H9 (cell line): ENCODE data around the gene DOCK9. TPM values are rescaled to one million over a fixed set of nuclear protein-coding genes. Genes with fewer than 3 reads are reported as not detected.

Source experiments
- DNase-seq: peaks from one replicate; pipeline ENCODE4 v3.0.0-alpha.2; 2017
- H2AFZ ChIP-seq: one replicate; pipeline ENCODE4 v1.6.1; 2013; ENCODE audit warnings: mild to moderate bottlenecking, low read length, control low read depth, moderate library complexity
- H2AK5ac ChIP-seq: 2 replicates; pipeline ENCODE4 v1.6.1; 2013; ENCODE audit warnings: low read length, control low read depth, mixed read lengths; ENCODE audit not compliant: insufficient read length
- H2BK120ac ChIP-seq: one replicate; pipeline ENCODE4 v1.6.1; 2013; ENCODE audit warnings: low read depth, mild to moderate bottlenecking, low read length, control low read depth, inconsistent platforms; ENCODE audit not compliant: poor library complexity, severe bottlenecking
- H2BK12ac ChIP-seq: 2 replicates; pipeline ENCODE4 v1.6.1; 2013; ENCODE audit warnings: low read length, control low read depth, mixed read lengths, low read depth; ENCODE audit not compliant: insufficient read length
- H2BK15ac ChIP-seq: 2 replicates; pipeline ENCODE4 v1.6.1; 2013; ENCODE audit warnings: low read depth, low read length, control low read depth
- H2BK20ac ChIP-seq: one replicate; pipeline ENCODE4 v1.6.1; 2013; ENCODE audit warnings: low read depth, mild to moderate bottlenecking, low read length, control low read depth, inconsistent platforms; ENCODE audit not compliant: poor library complexity, severe bottlenecking
- H2BK5ac ChIP-seq: 2 replicates; pipeline ENCODE4 v1.6.1; 2013; ENCODE audit warnings: low read length, control low read depth, mixed read lengths; ENCODE audit not compliant: insufficient read length
- H3K14ac ChIP-seq: 2 replicates; pipeline ENCODE4 v1.6.1; 2013; ENCODE audit warnings: low read length, control low read depth; ENCODE audit not compliant: insufficient read depth
- H3K18ac ChIP-seq: 2 replicates; pipeline ENCODE4 v1.6.1; 2013; ENCODE audit warnings: low read depth, mild to moderate bottlenecking, mixed read lengths, low read length, control low read depth; ENCODE audit not compliant: insufficient read length
- H3K23ac ChIP-seq: 2 replicates; pipeline ENCODE4 v1.6.1; 2013; ENCODE audit warnings: low read length, control low read depth, mixed read lengths, low read depth; ENCODE audit not compliant: insufficient read length
- H3K23me2 ChIP-seq: 2 replicates; pipeline ENCODE4 v1.6.1; 2013; ENCODE audit warnings: low read depth, mild to moderate bottlenecking, mixed read lengths, low read length, control low read depth; ENCODE audit not compliant: insufficient read length, poor library complexity, severe bottlenecking
- H3K27ac ChIP-seq: 2 replicates; pipeline ENCODE4 v1.5.1; 2013; ENCODE audit warnings: low read length, control low read depth, mixed read lengths, low read depth; ENCODE audit not compliant: insufficient read length
- H3K27me3 ChIP-seq: 2 replicates; pipeline ENCODE4 v1.6.1; 2013; ENCODE audit warnings: low read length, control low read depth, inconsistent platforms; ENCODE audit not compliant: insufficient read depth
- H3K4ac ChIP-seq: 2 replicates; pipeline ENCODE4 v1.6.1; 2013; ENCODE audit warnings: low read depth, mild to moderate bottlenecking, control low read depth, inconsistent platforms, low read length, moderate library complexity
- H3K4me1 ChIP-seq: 2 replicates; pipeline ENCODE4 v1.6.1; 2013; ENCODE audit warnings: low read length, control low read depth, inconsistent platforms; ENCODE audit not compliant: insufficient read depth
- H3K4me2 ChIP-seq: 2 replicates; pipeline ENCODE4 v1.6.1; 2013; ENCODE audit warnings: low read length, control low read depth, mixed read lengths; ENCODE audit not compliant: insufficient read length, insufficient read depth
- H3K56ac ChIP-seq: 2 replicates; pipeline ENCODE4 v1.6.1; 2013; ENCODE audit warnings: low read depth, mild to moderate bottlenecking, mixed read lengths, low read length, control low read depth; ENCODE audit not compliant: insufficient read length
- H3K79me1 ChIP-seq: 2 replicates; pipeline ENCODE4 v1.6.1; 2013; ENCODE audit warnings: low read depth, mild to moderate bottlenecking, moderate library complexity, low read length, control low read depth, inconsistent platforms; ENCODE audit not compliant: insufficient read depth, poor library complexity, severe bottlenecking
- H3K79me2 ChIP-seq: 2 replicates; pipeline ENCODE4 v1.6.1; 2013; ENCODE audit warnings: low read length, control low read depth, inconsistent platforms; ENCODE audit not compliant: insufficient read depth
- H3K9ac ChIP-seq: 2 replicates; pipeline ENCODE4 v1.6.1; 2013; ENCODE audit warnings: low read length, control low read depth, mixed read lengths; ENCODE audit not compliant: insufficient read length; ENCODE audit errors: extremely low read depth
- H3K9me3 ChIP-seq: one replicate; pipeline ENCODE4 v1.6.1; 2013; ENCODE audit warnings: low read depth, low read length, inconsistent platforms; ENCODE audit not compliant: control insufficient read depth
- H3T11ph ChIP-seq: one replicate; pipeline ENCODE4 v1.6.1; 2013; ENCODE audit warnings: mild to moderate bottlenecking, low read length, control low read depth, inconsistent platforms
- H4K20me1 ChIP-seq: one replicate; pipeline ENCODE4 v1.6.1; 2013; ENCODE audit not compliant: control insufficient read depth, insufficient read length, insufficient read depth
- H4K5ac ChIP-seq: 2 replicates; pipeline ENCODE4 v1.6.1; 2013; ENCODE audit warnings: low read depth, mild to moderate bottlenecking, mixed read lengths, low read length, control low read depth; ENCODE audit not compliant: insufficient read length
- H4K8ac ChIP-seq: replicated peaks from 2 replicates; pipeline ENCODE4 v1.6.1; 2013; ENCODE audit warnings: low read length, control low read depth, mixed read lengths, low read depth; ENCODE audit not compliant: insufficient read length
- H4K91ac ChIP-seq: 2 replicates; pipeline ENCODE4 v1.6.1; 2013; ENCODE audit warnings: low read depth, mild to moderate bottlenecking, moderate library complexity, mixed read lengths, low read length, control low read depth; ENCODE audit not compliant: insufficient read length
- H3K27ac Mint-ChIP-seq, 3 experiments: 2 replicates in 2 of 3; 3 replicates in 1 of 3; pipeline ENCODE4 v1.8.0; 2020 to 2021; ENCODE audit warnings: mixed read lengths in 3 of 3, mild to moderate bottlenecking in 1 of 3, moderate library complexity in 1 of 3
- H3K27me3 Mint-ChIP-seq: 2 replicates; pipeline ENCODE4 v1.8.0; 2021; ENCODE audit warnings: low read depth, mild to moderate bottlenecking, moderate library complexity, mixed read lengths
- H3K36me3 Mint-ChIP-seq, 3 experiments: 2 replicates in 2 of 3; 3 replicates in 1 of 3; pipeline ENCODE4 v1.8.0; 2020 to 2021; ENCODE audit warnings: low read depth in 3 of 3, mixed read lengths in 3 of 3; ENCODE audit not compliant: insufficient read depth in 1 of 3
- H3K4me1 Mint-ChIP-seq, 2 experiments: 2 replicates each; pipeline ENCODE4 v1.8.0; 2020; ENCODE audit warnings: mixed read lengths in 2 of 2
- H3K4me3 Mint-ChIP-seq, 2 experiments: 2 replicates in 1 of 2; 3 replicates in 1 of 2; pipeline ENCODE4 v1.8.0; 2020 to 2021; ENCODE audit warnings: mild to moderate bottlenecking in 2 of 2, mixed read lengths in 2 of 2, moderate library complexity in 1 of 2
- H3K9me3 Mint-ChIP-seq, 2 experiments: 2 replicates in 1 of 2; 3 replicates in 1 of 2; pipeline ENCODE4 v1.8.0; 2020; ENCODE audit warnings: mild to moderate bottlenecking in 2 of 2, mixed read lengths in 2 of 2, moderate library complexity in 1 of 2
- CTCF ChIP-seq: fragments of 200-600 bp; sonication (generic); conservative IDR thresholded peaks from 3 replicates; pipeline ENCODE4 v1.8.0; 2021; ENCODE audit warnings: antibody characterized with exemption, mild to moderate bottlenecking
- WGBS: extraction: QIAGEN DNeasy Blood & Tissue Kit; methylation state at CpG from one replicate; pipeline ENCODE4 v1.1.7; 2013; ENCODE audit warnings: missing lambda C conversion rate, low lambda C conversion rate, mixed read lengths; ENCODE audit not compliant: insufficient read length; ENCODE audit errors: extremely low coverage; 5-methylcytosine and 5-hydroxymethylcytosine counted together
- total RNA-seq: library from RNA; stranded (reverse); gene quantifications from 2 replicates; pipeline ENCODE4 v1.2.1, GENCODE V29; 2021

Gene DOCK9
- total RNA-seq, 1 experiment from 2014 or later = 23.0 TPM

DNA sequence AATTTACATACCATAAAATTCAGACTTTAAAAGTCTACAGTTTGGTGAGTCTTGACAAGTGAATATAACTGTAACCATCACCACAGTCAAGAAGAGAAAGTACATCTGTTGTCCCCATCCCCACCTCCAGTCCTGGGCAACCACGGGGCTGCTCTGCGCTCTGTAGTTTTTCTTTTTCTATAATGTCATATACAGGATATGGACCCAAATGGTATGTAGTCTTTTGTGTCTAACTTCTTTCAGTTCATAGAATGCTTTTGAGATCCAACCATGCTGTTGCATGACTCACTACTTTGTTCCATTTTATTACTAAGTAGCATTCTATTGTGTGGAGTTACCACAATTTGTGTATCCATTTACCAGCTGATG is 103.9 kb downstream of the DOCK9 start:
- Histone ChIP-seq H3K18ac (no peak overlapping the region), H2AK5ac (no peak overlapping the region), H3T11ph (no peak overlapping the region), H3K4me2 (no peak overlapping the region), H4K8ac (no peak overlapping the region), H3K27ac (no peak overlapping the region), H4K20me1 (peaks cover 2% of the 10 kb centered on the region), H3K4ac (no peak overlapping the region), H2BK15ac (no peak overlapping the region), H3K9ac (no peak overlapping the region), H3K4me1 (peaks cover 12% of the 10 kb centered on the region; the same call in 1 of the 2 replicates), H3K9me3 (peaks cover 10% of the 10 kb centered on the region), H2BK20ac (no peak overlapping the region), H3K14ac (no peak overlapping the region), H3K23ac (no peak overlapping the region), H3K79me1 (no peaks in the 10 kb centered on the region), H4K5ac (no peak overlapping the region), H3K27me3 (no peaks in the 10 kb centered on the region), H2BK12ac (no peak overlapping the region), H4K91ac (no peak overlapping the region), H3K23me2 (no peaks in the 10 kb centered on the region), H3K56ac (no peak overlapping the region), H2AFZ (no peak overlapping the region), H2BK120ac (no peak overlapping the region), H3K79me2 (no peaks in the 10 kb centered on the region), H2BK5ac (no peak overlapping the region)
- no CpG with 5 or more reads among the region's 2 CpGs for WGBS
- DNase-seq = no peak
- Mint-ChIP-seq H3K9me3 (peaks cover 14 to 16% of the 10 kb centered on the region in 2 experiments), H3K27me3 (no peaks in the 10 kb centered on the region; the same call in 1 of the 2 replicates), H3K4me3 (no peak overlapping the region), H3K4me1 (peaks cover 24 to 25% of the 10 kb centered on the region in 2 experiments), H3K36me3 (peaks cover 20 to 23% (median 22%) of the 10 kb centered on the region in 3 experiments), H3K27ac (no peak overlapping the region)
- TF ChIP-seq CTCF = no peak
